Measurements from ENCODE around the gene RAB9A. TPM values are rescaled to one million over a fixed set of nuclear protein-coding genes. Genes with fewer than 3 reads are reported as not detected.

The RAB9A gene
- total and polyA plus RNA-seq, 4 donors: 9.0 to 22.9 (median 12.0) TPM

DNA sequence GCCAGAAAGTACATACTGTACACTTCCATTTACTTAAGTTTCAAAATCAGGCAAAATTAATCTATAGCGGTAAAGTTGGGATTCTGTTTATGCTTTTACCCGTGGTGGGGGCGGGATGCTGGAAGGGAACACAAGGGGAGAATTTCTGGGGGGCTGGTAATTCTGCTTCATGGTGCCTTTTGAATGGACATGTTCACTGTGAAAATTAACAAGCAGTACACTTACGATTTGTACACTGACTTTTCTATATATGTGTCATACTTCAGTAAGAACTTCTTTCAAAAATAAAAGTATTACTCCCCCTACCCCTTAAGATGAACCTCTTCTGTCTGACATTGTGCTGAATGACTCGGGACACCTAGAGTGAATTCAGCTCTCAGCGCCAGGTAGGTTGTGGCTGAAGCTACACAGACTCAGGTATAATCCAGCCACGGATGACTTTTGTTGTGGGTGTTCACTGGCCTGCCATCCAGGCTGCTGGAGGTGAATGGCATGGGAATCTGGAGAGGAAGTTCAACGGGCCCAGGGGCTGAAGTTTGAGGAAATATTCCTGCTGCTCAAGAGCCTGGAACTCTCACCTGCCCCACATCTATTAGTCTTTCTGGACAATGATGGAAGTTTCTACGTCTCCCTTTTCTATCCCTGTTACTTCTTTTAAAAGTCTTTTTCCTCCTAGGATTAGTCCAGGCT is 43.3 kb upstream of the RAB9A start:
- WGBS: 64% methylated on average over 9 of the region's 9 CpGs
- no peaks in the 10 kb centered on the region for H3K27me3 ChIP-seq (ENCODE audit: control insufficient read depth in 4 of 4, insufficient read depth in 4 of 4, low read length in 3 of 4)
- no peak overlapping the region for H3K27ac ChIP-seq (ENCODE audit: low read depth in 1 of 2, low read length in 2 of 2)
- H3K9ac ChIP-seq (ENCODE audit: low read depth in 1 of 2, low read length in 2 of 2): no peak overlapping the region
- H3K4me3 ChIP-seq (ENCODE audit: low read depth in 1 of 3, low read length in 3 of 3): no peak overlapping the region
- TF ChIP-seq, protein P1, sequence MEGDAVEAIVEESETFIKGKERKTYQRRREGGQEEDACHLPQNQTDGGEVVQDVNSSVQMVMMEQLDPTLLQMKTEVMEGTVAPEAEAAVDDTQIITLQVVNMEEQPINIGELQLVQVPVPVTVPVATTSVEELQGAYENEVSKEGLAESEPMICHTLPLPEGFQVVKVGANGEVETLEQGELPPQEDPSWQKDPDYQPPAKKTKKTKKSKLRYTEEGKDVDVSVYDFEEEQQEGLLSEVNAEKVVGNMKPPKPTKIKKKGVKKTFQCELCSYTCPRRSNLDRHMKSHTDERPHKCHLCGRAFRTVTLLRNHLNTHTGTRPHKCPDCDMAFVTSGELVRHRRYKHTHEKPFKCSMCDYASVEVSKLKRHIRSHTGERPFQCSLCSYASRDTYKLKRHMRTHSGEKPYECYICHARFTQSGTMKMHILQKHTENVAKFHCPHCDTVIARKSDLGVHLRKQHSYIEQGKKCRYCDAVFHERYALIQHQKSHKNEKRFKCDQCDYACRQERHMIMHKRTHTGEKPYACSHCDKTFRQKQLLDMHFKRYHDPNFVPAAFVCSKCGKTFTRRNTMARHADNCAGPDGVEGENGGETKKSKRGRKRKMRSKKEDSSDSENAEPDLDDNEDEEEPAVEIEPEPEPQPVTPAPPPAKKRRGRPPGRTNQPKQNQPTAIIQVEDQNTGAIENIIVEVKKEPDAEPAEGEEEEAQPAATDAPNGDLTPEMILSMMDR (IDR thresholded peaks at IDR 0.05; ENCODE audit: low read depth, low read length, missing input control): no peak
- TF ChIP-seq NR2F2 (IDR thresholded peaks at IDR 0.05) (no peak), HNF4A (conservative IDR thresholded peaks at IDR 0.05) (no peak)
- TF ChIP-seq, protein P2, sequence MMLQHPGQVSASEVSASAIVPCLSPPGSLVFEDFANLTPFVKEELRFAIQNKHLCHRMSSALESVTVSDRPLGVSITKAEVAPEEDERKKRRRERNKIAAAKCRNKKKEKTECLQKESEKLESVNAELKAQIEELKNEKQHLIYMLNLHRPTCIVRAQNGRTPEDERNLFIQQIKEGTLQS (IDR thresholded peaks at IDR 0.05): no peak
- DNase-seq (ENCODE audit: low spot score): no peak
- H3K9me3 ChIP-seq (ENCODE audit: control insufficient read depth in 4 of 4, low read length in 3 of 4): no peaks in the 10 kb centered on the region
- H3K36me3 ChIP-seq (ENCODE audit: control insufficient read depth in 4 of 4, insufficient read depth in 3 of 4, low read depth in 1 of 4, low read length in 3 of 4): no peaks in the 10 kb centered on the region
- H3K4me1 ChIP-seq (ENCODE audit: control insufficient read depth in 4 of 4, insufficient read depth in 4 of 4, low read length in 3 of 4): no peaks in the 10 kb centered on the region

DNA sequence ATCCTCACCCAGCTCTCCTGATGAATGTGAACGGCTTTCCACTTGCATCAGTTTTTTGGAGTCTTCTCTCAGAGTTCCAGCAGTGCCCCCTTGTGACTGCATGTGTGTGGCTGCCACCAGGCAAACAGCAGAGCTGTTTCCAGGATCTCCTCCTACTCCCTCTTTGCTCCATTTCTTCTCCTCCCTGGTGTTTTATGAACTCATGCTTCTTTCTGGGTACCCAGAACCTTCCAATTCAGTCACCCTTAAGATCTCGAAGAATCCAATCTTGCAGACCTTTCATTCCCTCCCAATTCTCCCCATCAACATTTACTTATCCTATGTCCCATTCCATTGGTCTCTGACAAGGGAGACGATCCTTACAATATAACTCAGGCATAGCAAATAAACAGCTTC is 42.8 kb upstream of the RAB9A start:
- no peak overlapping the region for H3K27ac ChIP-seq (ENCODE audit: low read depth in 1 of 2, low read length in 2 of 2)
- H3K4me1 ChIP-seq (ENCODE audit: control insufficient read depth in 4 of 4, insufficient read depth in 4 of 4, low read length in 3 of 4): no peaks in the 10 kb centered on the region
- H3K27me3 ChIP-seq (ENCODE audit: control insufficient read depth in 4 of 4, insufficient read depth in 4 of 4, low read length in 3 of 4): no peaks in the 10 kb centered on the region
- H3K36me3 ChIP-seq (ENCODE audit: control insufficient read depth in 4 of 4, insufficient read depth in 3 of 4, low read depth in 1 of 4, low read length in 3 of 4): no peaks in the 10 kb centered on the region
- no peak overlapping the region for H3K9ac ChIP-seq (ENCODE audit: low read depth in 1 of 2, low read length in 2 of 2)
- no peak overlapping the region for H3K4me3 ChIP-seq (ENCODE audit: low read depth in 1 of 3, low read length in 3 of 3)
- no peak for TF ChIP-seq FOXA2 (IDR thresholded peaks at IDR 0.05)
- TF ChIP-seq RAD21 (IDR thresholded peaks at IDR 0.05): peak; percentile 76 to 84
- TF ChIP-seq FOXA1 (IDR thresholded peaks at IDR 0.05): no peak
- TF ChIP-seq, protein P3, sequence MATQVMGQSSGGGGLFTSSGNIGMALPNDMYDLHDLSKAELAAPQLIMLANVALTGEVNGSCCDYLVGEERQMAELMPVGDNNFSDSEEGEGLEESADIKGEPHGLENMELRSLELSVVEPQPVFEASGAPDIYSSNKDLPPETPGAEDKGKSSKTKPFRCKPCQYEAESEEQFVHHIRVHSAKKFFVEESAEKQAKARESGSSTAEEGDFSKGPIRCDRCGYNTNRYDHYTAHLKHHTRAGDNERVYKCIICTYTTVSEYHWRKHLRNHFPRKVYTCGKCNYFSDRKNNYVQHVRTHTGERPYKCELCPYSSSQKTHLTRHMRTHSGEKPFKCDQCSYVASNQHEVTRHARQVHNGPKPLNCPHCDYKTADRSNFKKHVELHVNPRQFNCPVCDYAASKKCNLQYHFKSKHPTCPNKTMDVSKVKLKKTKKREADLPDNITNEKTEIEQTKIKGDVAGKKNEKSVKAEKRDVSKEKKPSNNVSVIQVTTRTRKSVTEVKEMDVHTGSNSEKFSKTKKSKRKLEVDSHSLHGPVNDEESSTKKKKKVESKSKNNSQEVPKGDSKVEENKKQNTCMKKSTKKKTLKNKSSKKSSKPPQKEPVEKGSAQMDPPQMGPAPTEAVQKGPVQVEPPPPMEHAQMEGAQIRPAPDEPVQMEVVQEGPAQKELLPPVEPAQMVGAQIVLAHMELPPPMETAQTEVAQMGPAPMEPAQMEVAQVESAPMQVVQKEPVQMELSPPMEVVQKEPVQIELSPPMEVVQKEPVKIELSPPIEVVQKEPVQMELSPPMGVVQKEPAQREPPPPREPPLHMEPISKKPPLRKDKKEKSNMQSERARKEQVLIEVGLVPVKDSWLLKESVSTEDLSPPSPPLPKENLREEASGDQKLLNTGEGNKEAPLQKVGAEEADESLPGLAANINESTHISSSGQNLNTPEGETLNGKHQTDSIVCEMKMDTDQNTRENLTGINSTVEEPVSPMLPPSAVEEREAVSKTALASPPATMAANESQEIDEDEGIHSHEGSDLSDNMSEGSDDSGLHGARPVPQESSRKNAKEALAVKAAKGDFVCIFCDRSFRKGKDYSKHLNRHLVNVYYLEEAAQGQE (IDR thresholded peaks at IDR 0.05): no peak
- TF ChIP-seq, protein P1 (IDR thresholded peaks at IDR 0.05; ENCODE audit: low read depth, low read length, missing input control): peak; percentile 51
- TF ChIP-seq HNF4A (conservative IDR thresholded peaks at IDR 0.05): no peak
- peak; percentile 60 for DNase-seq (ENCODE audit: low spot score)
- WGBS: 37% methylated on average over 3 of the region's 3 CpGs
- H3K9me3 ChIP-seq (ENCODE audit: control insufficient read depth in 4 of 4, low read length in 3 of 4): no peaks in the 10 kb centered on the region
